CD4-positive, alpha-beta T cell treated with Interleukin-15 for 4 hours (primary cell): ENCODE data around the gene AMOTL1.
"Not testable (repeated sequence)": the region's sequence is repeated elsewhere in the genome, so short reads cannot be mapped to it uniquely, and the experiment has no call there.

Experiments used
- DNase-seq: peaks from one replicate; pipeline ENCODE4 v3.0.0-alpha.2; 2020; ENCODE audit warnings: low spot score

Gene AMOTL1

DNA sequence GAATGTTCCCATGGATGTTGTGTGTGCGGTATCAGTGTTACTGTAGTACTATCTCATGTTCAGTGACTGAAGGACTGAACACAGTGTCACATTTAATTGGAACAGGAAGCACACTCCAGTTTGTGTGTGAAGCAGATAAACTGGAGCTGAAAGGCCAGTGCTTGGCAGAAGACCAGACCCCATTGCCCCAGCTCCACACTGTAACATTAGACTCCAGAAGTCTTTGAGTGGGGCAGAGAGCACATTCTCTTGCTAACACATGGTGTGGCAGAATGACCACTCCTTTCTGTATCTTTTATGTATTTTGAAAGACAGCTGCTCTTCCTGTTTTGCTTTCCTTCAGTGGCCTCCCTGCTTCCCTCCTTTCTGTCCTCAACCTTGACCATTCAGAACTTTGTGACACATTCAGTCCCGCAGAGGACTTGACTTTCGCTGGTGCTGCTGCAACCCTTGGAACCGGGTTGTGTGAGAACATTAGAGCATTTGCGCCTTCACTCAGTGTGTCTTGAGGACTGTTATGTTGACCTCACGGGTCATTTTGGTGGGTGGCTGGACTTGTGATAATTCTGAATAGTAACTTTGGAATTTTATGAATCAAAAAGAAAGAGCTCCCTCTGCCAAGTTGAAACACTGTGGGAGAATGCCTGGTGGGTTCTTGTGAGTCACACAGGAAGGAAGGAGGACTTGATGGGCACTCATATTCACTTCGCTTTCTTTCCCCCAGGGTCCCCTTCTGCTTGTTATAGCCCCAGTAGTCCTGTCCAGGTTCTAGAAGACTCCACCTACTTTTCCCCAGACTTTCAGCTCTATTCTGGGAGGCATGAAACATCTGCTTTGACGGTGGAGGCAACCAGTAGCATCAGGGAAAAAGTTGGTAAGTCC is 26.4 kb downstream of the AMOTL1 start:
- no peak for DNase-seq

- DNase-seq: no peak
Observed at GRCh38 chr11:94795476-94796189, 27.5 kb downstream of the AMOTL1 start.

- no peak for DNase-seq
Observed at GRCh38 chr11:94796190-94796580, 28.0 kb downstream of the AMOTL1 start.

GRCh38 chr11:94796863-94797262 is 28.7 kb downstream of the AMOTL1 start:
- no peak for DNase-seq

DNA sequence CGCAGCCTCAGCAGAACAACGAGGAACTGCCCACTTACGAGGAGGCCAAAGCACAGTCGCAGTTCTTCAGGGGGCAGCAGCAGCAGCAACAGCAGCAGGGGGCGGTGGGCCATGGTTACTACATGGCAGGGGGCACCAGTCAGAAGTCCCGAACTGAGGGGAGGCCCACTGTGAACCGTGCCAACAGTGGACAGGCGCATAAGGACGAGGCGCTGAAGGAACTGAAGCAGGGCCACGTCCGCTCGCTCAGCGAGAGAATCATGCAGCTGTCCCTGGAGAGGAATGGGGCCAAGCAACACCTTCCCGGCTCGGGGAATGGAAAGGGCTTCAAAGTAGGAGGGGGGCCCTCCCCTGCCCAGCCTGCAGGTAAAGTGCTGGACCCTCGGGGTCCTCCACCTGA is 31.6 kb downstream of the AMOTL1 start:
- no peak for DNase-seq

DNA sequence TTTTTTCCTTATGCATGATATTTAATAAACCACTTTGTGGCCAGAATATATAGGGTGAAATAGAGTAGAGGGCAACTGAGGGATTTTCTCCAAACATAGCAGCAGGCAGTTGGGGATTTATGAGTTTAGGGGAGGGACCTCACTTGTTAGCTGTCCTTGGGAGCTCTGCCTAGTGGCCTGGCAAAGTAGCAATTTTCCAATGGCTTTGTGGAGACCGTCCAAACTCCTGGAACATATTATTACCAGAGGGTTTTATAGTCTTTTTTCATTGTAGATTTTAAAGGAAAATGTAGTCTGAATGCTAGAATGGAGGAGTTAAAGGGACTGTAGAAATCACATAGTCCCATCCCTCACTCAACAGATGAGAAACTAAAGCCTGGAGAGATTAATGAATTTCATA is 32.3 kb downstream of the AMOTL1 start:
- no peak for DNase-seq

- DNase-seq: no peak
Observed at GRCh38 chr11:94801866-94802460, 33.8 kb downstream of the AMOTL1 start.

DNA sequence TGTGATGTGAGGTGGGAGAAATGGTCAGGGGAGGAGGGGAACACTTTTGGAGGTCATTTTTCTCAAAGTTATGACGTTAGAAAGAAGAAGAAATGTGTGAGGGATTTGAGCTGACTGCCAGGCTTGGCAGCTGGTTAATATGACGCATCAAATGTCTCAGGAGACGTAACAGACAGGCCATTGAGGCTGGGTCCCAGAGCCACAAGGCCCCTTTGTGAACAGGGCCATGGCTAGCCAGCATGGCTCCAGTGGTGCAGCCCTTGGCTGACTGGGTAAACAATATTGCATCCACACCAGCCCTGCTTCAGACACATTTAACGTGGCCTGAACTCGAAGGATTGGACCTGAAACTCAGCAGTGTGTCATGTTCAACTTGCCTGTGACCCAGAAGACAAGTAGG is 34.3 kb downstream of the AMOTL1 start:
- DNase-seq: no peak

DNA sequence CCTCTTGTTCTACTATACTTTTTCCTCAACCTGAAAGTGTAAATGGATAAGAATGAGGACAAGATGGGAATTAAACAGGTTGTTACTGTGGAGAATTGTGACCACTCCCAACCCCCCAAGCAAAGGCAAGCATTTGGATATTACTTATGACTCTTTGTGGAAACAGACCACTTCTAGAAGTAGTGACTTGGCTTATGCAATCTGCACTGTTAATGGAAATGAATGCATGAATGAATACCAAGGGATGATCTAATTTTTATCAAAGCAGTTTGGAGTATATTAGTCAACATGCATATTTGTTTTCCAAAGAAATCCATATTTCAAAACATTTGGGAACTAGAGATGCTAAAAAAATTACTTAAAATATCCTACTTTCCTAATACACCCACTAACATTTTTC is 35.3 kb downstream of the AMOTL1 start:
- no peak for DNase-seq

- DNase-seq: no peak
Observed at GRCh38 chr11:94804874-94805273, 36.7 kb downstream of the AMOTL1 start.

GRCh38 chr11:94806014-94806413 is 37.9 kb downstream of the AMOTL1 start:
- DNase-seq: no peak

DNA sequence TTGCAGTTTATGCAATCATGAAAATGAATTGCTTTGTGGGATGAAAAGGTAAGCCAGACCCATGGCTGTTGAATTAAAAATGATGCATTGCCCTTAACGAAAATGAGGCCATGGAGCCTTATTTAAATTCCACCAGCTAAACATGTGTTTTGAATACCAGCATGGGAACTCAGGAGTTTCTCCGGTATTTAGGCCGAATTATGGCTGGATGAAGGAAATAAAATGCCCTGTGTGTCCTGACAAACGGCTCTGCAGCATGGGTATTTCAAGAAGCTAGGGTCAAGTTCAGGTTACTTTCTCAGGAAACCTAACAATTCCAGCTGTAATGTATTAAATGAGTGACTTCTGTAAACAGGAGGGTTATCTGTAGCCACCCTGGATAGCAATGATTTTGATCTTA is 38.3 kb downstream of the AMOTL1 start:
- no peak for DNase-seq

- DNase-seq: no peak
Observed at GRCh38 chr11:94809251-94809650, 41.1 kb downstream of the AMOTL1 start.

DNA sequence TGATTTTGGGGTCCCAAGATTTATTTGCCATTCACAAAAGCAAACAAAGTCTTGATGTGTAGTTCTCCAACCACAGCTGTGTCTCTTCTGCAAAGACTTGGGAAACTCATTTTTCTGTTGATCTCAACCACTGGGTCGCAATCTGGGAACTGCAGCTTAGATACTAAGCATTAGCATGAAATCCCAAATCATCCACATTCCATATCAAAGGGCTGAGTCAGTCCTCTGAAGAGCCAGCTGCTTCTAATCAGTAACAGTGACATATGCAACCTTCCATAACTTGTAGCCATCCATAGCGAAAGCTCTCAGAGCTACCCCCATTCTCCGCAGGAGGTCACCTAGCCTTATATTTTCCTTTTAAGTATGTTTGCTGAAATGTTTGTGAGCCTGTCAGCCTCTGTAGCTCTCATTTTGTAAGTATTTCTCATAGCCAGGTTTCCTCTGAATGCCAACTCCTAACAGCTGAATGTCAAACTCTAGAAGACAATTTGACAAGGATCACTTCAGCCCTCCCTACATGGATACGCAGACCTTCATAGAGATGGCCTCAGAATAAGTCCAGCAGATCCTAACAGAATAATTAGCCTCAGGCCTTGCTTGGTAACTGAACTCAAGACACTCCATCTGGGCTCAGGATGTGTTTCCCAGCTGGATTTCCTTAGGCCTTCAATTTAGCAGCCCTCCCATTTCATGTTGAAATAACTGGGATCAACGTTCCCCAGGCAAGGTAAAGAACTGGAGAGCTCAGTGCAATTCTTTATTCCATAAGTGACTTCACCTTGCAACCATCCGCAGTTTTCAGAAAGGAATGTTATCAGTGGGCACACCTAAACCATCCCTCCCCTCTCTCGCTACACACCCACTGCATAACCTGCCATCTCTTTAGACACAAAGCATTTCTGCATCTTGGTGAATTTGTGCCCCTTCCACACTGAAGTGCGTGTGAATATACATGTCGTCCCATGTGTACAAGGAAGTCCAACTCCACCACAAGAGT is 44.9 kb downstream of the AMOTL1 start:
- DNase-seq: not testable (repeated sequence)

DNA sequence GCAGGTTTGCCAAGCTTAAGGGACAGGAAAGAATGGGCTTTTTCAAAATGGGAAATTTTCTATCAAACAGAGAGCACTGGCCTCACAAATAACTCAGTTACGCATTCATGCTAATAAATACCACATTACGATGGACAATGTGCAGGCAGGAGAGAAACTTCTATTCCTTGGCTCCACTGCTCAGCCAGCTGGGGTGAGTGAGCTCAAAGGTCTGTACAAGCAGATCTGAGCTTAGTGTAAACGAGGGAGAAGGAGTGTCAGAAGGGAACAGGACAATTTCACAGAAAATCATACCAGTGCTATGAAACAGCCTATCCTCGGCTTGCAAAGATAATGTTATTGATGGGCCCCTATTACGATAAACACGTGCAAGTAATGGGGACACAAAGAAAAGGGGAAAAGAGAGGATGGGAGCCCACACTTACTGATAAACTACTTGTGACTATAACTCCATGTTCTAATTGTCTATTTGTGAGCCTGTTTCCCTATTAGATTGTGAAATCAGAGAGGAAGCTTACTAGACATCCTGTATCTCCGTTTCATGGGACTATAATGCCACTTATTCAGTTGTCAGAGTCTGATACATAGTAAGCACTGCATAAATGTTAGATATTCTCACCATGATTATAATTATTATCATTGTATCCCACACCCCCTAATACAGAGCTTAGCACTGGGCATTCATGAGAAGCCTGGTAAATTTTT is 46.3 kb downstream of the AMOTL1 start:
- DNase-seq: no peak

DNA sequence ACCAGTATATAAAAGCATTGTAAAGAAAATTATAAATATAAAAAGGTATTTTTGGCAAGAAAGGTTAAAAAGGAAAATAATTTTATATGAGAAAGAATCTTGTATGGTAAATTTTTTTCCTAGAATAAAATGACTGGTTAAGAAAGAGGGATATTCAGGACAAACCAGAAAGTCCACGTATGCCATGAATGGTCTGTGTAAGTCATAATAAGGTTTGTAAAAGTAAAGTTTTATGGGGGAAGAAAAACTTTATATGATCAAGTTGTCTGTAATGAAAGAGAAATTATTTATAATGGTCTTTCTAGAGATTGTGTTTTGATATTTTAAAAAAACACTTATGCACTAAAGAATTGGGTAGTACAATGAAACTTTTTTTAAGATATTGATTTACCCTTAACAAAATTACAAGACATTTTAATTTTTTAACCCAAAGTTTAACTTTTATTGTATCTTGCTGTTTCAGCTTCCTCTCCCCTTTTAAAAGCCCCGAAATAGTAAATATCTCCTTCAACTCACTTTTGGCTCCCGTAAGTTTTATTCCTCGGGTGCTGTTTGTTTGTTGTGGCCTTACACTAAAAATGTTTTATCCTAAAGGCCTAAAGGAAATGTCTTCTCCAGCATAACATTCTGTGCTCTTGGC is 47.7 kb downstream of the AMOTL1 start:
- DNase-seq: no peak

DNA sequence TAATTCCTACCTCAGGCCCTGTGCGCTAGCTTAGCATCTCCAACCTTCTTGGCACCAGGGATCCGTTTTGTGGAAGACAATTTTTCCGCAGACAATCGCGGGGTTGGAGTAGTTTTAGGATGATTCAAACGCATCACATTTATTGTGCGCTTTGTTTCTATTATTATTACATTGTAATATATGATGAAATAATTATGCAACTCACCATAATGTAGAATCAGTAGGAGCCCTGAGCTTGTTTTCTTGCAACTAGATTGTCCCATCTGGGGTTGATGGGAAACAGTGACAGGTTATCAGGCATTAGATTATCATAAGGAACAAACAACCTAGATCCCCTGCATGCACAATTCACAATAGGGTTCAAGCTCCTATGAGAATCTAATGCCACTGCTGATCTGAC is 52.3 kb downstream of the AMOTL1 start:
- DNase-seq: no peak

DNA sequence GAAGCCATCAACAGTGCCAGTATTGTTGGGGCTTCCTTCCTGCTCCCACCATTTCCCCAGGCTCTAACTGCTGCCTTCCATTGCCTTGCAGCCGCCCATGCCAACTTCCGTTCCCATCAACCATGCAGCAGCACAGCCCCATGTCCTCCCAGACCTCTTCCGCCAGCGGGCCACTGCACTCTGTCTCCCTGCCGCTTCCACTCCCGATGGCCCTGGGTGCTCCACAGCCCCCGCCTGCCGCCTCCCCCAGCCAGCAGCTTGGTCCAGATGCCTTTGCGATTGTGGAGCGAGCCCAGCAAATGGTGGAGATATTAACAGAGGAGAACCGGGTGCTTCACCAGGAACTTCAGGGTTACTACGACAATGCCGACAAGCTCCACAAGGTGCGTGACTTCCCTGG is 53.3 kb downstream of the AMOTL1 start:
- no peak for DNase-seq

GRCh38 chr11:94822080-94822479 is 53.9 kb downstream of the AMOTL1 start:
- DNase-seq: no peak

GRCh38 chr11:94823102-94823732 is 55.1 kb downstream of the AMOTL1 start:
- no peak for DNase-seq
